Measurements from ENCODE around the gene PSENEN.
A peak's percentile ranks its signal among the peaks of the same experiment; 100 is the strongest.

The PSENEN gene

DNA sequence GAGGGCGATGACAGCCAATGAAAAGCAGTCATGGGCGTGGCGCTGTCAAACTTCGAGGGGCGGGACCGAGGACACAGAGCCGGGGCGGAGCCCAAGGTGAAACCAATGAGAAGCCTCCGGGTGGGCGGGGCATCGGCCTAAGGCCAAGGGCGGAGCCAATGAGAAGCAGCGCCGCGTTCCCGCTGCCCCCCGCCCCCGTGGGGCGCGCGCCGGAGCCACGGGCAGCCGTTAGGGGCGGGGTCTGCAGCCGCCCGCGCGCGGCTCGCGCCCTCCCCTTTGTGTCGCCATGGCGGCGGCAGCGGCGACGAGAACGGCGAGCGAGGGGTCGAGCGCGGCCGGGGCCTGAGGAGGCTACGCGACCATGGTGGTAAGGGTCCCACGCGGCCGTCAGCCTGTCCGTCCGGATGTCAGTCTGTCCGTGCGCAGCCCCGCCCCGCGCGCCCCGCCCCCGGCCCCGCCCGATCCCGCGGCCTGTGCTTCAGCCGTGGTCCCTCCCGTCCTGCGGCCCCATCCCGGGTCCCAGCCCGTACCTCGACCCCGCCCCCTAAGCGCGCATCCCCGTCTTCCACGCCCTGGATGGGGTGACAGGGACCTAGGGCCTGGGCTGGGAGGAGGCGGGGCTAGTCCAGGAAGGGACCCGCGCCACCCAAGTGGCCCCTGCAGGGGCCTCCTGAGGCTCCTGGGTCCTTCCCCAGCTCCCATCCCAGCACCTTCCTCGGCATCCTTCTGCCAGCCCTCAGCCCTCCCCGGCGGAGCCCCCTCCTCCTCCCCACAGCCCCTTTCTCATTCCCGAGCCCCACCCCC, 30.0 kb downstream of the PSENEN start, which contains the start of gene ARHGAP33 (continued):
- no peak for TF ChIP-seq ZNF785 (tag by site-specific recombination; IDR thresholded peaks at IDR 0.05)

DNA sequence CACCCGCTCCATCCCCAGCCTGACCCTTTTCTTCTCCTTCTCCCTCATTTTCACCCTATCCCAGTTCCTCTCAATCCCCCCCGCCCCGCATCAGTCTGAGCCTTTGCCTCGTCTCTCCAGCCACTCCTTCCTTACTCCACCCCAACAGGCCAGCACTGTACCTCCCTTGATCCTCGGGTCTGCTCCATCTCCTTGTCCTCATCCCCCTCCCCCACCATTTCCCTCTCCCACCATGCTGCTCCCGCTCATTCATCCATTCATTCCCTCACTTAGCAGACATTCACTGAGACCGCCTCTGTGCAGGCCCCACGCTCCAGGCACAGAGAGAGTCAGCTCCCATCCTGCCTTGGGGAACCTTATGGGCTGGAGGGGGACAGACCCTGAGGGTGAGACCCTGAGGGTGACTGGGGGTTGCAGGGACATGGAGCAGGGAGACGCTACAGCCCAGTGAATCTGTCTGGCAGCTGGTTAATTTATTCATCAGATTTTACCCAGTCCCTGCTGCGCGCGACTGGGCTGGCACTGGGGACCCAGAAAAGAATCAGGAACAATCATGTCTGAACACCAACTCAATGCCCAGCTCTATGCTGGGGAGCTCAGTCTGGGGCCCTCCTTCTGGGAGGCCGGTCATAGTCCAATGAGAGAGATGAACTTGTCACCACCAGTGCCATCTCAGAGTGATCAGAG, 30.8 kb downstream of the PSENEN start:
- Histone ChIP-seq H3K9me3 (ENCODE audit: control insufficient read depth, insufficient read depth, low read depth, low read length) (no peaks in the 10 kb centered on the region), H3K4me1 (ENCODE audit: control insufficient read depth, insufficient read depth, low read length) (peaks cover 19% of the 10 kb centered on the region), H3K27ac (ENCODE audit: extremely low read depth, low read depth, low read length) (peak overlapping the region; percentile 48; the same call in 1 of the 2 replicates), H3K4me3 (ENCODE audit: low read depth, low read length) (peak overlapping the region; percentile 59), H3K36me3 (ENCODE audit: control insufficient read depth in 2 of 2, insufficient read depth in 1 of 2, low read length in 2 of 2) (peaks cover 25 to 26% of the 10 kb centered on the region in 2 experiments)
- CTCF ChIA-PET = interaction anchor here (1.0 to 2.6 kb wide), 3 partner anchors 44 to 266 kb away, joined by 3 to 8 read pairs (median 7); no protein-coding TSS in a partner anchor
- POLR2A ChIA-PET = interaction anchor here (0.6 to 2.0 kb wide), 7 partner anchors 9 to 74 kb away, joined by 3 to 8 read pairs (median 4); partner anchors contain the start of gene LIN37
- TF ChIP-seq, protein P1, sequence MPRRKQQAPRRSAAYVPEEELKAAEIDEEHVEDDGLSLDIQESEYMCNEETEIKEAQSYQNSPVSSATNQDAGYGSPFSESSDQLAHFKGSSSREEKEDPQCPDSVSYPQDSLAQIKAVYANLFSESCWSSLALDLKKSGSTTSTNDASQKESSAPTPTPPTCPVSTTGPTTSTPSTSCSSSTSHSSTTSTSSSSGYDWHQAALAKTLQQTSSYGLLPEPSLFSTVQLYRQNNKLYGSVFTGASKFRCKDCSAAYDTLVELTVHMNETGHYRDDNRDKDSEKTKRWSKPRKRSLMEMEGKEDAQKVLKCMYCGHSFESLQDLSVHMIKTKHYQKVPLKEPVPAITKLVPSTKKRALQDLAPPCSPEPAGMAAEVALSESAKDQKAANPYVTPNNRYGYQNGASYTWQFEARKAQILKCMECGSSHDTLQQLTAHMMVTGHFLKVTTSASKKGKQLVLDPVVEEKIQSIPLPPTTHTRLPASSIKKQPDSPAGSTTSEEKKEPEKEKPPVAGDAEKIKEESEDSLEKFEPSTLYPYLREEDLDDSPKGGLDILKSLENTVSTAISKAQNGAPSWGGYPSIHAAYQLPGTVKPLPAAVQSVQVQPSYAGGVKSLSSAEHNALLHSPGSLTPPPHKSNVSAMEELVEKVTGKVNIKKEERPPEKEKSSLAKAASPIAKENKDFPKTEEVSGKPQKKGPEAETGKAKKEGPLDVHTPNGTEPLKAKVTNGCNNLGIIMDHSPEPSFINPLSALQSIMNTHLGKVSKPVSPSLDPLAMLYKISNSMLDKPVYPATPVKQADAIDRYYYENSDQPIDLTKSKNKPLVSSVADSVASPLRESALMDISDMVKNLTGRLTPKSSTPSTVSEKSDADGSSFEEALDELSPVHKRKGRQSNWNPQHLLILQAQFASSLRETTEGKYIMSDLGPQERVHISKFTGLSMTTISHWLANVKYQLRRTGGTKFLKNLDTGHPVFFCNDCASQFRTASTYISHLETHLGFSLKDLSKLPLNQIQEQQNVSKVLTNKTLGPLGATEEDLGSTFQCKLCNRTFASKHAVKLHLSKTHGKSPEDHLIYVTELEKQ (tag by site-specific recombination; IDR thresholded peaks at IDR 0.05; ENCODE audit: borderline replicate concordance) = no peak
- TF ChIP-seq ZNF658 (tag by site-specific recombination; IDR thresholded peaks at IDR 0.05) = no peak
- 0 out of 2 replicates have a peak, but pooled peaks have one; percentile 30 for TF ChIP-seq ZBTB17 (tag by site-specific recombination; IDR thresholded peaks at IDR 0.05)
- TF ChIP-seq ZNF146 (tag by site-specific recombination; IDR thresholded peaks at IDR 0.05) = 0 out of 2 replicates have a peak, but pooled peaks have one; percentile 2
- TF ChIP-seq, protein P2, sequence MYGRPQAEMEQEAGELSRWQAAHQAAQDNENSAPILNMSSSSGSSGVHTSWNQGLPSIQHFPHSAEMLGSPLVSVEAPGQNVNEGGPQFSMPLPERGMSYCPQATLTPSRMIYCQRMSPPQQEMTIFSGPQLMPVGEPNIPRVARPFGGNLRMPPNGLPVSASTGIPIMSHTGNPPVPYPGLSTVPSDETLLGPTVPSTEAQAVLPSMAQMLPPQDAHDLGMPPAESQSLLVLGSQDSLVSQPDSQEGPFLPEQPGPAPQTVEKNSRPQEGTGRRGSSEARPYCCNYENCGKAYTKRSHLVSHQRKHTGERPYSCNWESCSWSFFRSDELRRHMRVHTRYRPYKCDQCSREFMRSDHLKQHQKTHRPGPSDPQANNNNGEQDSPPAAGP (tag by site-specific recombination; IDR thresholded peaks at IDR 0.05) = peak; percentile 28; the same call in 1 of the 2 replicates
- 0 out of 2 replicates have a peak, but pooled peaks have one; percentile 23 for TF ChIP-seq ZNF777 (tag by site-specific recombination; IDR thresholded peaks at IDR 0.05; ENCODE audit: borderline replicate concordance)
- TF ChIP-seq, protein P3, sequence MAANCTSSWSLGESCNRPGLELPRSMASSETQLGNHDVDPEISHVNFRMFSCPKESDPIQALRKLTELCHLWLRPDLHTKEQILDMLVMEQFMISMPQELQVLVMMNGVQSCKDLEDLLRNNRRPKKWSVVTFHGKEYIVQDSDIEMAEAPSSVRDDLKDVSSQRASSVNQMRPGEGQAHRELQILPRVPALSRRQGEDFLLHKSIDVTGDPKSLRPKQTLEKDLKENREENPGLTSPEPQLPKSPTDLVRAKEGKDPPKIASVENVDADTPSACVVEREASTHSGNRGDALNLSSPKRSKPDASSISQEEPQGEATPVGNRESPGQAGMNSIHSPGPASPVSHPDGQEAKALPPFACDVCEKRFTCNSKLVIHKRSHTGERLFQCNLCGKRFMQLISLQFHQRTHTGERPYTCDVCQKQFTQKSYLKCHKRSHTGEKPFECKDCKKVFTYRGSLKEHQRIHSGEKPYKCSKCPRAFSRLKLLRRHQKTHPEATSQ (tag by site-specific recombination; IDR thresholded peaks at IDR 0.05) = no peak
- no peak for TF ChIP-seq SCRT1 (tag by site-specific recombination; IDR thresholded peaks at IDR 0.05; ENCODE audit: borderline replicate concordance)
- TF ChIP-seq GLIS2 (tag by site-specific recombination; IDR thresholded peaks at IDR 0.05) = peak; percentile 33
- TF ChIP-seq, protein P4, sequence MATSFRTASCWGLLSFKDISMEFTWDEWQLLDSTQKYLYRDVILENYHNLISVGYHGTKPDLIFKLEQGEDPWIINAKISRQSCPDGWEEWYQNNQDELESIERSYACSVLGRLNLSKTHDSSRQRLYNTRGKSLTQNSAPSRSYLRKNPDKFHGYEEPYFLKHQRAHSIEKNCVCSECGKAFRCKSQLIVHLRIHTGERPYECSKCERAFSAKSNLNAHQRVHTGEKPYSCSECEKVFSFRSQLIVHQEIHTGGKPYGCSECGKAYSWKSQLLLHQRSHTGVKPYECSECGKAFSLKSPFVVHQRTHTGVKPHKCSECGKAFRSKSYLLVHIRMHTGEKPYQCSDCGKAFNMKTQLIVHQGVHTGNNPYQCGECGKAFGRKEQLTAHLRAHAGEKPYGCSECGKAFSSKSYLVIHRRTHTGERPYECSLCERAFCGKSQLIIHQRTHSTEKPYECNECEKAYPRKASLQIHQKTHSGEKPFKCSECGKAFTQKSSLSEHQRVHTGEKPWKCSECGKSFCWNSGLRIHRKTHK (tag by site-specific recombination; IDR thresholded peaks at IDR 0.05) = no peak
- no peak for TF ChIP-seq ZNF654 (tag by site-specific recombination; IDR thresholded peaks at IDR 0.05; ENCODE audit: low read depth)
- TF ChIP-seq ZNF600 (tag by site-specific recombination; IDR thresholded peaks at IDR 0.05) = peak; percentile 15; the same call in 1 of the 2 replicates
- TF ChIP-seq, protein P5, sequence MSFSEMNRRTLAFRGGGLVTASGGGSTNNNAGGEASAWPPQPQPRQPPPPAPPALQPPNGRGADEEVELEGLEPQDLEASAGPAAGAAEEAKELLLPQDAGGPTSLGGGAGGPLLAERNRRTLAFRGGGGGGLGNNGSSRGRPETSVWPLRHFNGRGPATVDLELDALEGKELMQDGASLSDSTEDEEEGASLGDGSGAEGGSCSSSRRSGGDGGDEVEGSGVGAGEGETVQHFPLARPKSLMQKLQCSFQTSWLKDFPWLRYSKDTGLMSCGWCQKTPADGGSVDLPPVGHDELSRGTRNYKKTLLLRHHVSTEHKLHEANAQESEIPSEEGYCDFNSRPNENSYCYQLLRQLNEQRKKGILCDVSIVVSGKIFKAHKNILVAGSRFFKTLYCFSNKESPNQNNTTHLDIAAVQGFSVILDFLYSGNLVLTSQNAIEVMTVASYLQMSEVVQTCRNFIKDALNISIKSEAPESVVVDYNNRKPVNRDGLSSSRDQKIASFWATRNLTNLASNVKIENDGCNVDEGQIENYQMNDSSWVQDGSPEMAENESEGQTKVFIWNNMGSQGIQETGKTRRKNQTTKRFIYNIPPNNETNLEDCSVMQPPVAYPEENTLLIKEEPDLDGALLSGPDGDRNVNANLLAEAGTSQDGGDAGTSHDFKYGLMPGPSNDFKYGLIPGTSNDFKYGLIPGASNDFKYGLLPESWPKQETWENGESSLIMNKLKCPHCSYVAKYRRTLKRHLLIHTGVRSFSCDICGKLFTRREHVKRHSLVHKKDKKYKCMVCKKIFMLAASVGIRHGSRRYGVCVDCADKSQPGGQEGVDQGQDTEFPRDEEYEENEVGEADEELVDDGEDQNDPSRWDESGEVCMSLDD (tag by site-specific recombination; IDR thresholded peaks at IDR 0.05) = peak; percentile 1; the same call in 1 of the 2 replicates
- TF ChIP-seq ZNF366 (tag by site-specific recombination; conservative IDR thresholded peaks at IDR 0.05) = peak; percentile 68
- TF ChIP-seq KLF8 (tag by site-specific recombination; IDR thresholded peaks at IDR 0.05) = no peak
- TF ChIP-seq, protein P6, sequence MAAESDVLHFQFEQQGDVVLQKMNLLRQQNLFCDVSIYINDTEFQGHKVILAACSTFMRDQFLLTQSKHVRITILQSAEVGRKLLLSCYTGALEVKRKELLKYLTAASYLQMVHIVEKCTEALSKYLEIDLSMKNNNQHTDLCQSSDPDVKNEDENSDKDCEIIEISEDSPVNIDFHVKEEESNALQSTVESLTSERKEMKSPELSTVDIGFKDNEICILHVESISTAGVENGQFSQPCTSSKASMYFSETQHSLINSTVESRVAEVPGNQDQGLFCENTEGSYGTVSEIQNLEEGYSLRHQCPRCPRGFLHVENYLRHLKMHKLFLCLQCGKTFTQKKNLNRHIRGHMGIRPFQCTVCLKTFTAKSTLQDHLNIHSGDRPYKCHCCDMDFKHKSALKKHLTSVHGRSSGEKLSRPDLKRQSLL (tag by site-specific recombination; IDR thresholded peaks at IDR 0.05) = peak; percentile 29; the same call in 1 of the 2 replicates
- no peak for TF ChIP-seq ZNF23 (tag by site-specific recombination; IDR thresholded peaks at IDR 0.05; ENCODE audit: borderline replicate concordance)
- no peak for TF ChIP-seq PRDM1 (tag by site-specific recombination; IDR thresholded peaks at IDR 0.05)
- no peak for TF ChIP-seq SETDB1 (IDR thresholded peaks at IDR 0.05; ENCODE audit: insufficient read length, low read length)
